HCT116 (cell line): Measurements from ENCODE around the gene RXRA. TPM values are rescaled to one million over a fixed set of nuclear protein-coding genes. Genes with fewer than 3 reads are reported as not detected.

Experiments
- ATAC-seq: fragments of 200-7000 bp; cut with Tn5 transposase; 2 replicates; pipeline ENCODE4 v1.9.1; 2020; ENCODE audit warnings: mild to moderate bottlenecking, moderate library complexity
- BruUV-seq: library from RNA; stranded (reverse); fragments of 400-500 nt; replicated peaks from 2 replicates; lab custom pipeline; 2021; lab: Mats Ljungman, UMichigan
- CTCF ChIA-PET: fragments of 300-600 bp; sonication (Branson Sonifier 250); formaldehyde crosslinking; loops from one replicate; lab custom pipeline; 2021; ENCODE audit warnings: antibody characterized with exemption; lab: Charles Lee
- POLR2A ChIA-PET: fragments of 300-600, 350-600 bp; sonication (Branson Sonifier 250); formaldehyde crosslinking; loops from one replicate; lab custom pipeline; 2021; ENCODE audit warnings: antibody characterized with exemption; lab: Charles Lee
- RAD21 ChIA-PET, 2 experiments: fragments of 300-600 bp; sonication (Branson Sonifier 250); formaldehyde crosslinking; loops; one replicate each; lab custom pipeline; 2023; ENCODE audit warnings: low total read pairs in 2 of 2; ENCODE audit not compliant: uncharacterized antibody in 2 of 2, unreplicated experiment in 2 of 2, low non-redundant PET in 1 of 2; lab: Charles Lee
- DNase-seq: peaks from one replicate; pipeline ENCODE4 v3.0.0-alpha.2; 2010; ENCODE audit warnings: low read depth, low spot score
- H2AFZ ChIP-seq: fragments of 200-600 bp; shearing (Covaris generic), sonication (generic); 2 replicates; pipeline ENCODE4 v1.6.1; 2017; ENCODE audit warnings: low read depth, mixed run types, mixed read lengths, antibody characterized with exemption, low read length; ENCODE audit not compliant: poor library complexity, severe bottlenecking
- H3K27ac ChIP-seq: 2 replicates; pipeline ENCODE4 v1.5.1; 2012; ENCODE audit warnings: low read depth, low read length
- H3K27me3 ChIP-seq: fragments of 200-600 bp; sonication (generic); 2 replicates; pipeline ENCODE4 v1.6.1; 2016; ENCODE audit warnings: mixed run types, low read length, mixed read lengths; ENCODE audit not compliant: insufficient read depth
- H3K36me3 ChIP-seq, 2 experiments: fragments of 200-500 bp in 1 of 2; fragments of 200-600 bp in 1 of 2; sonication (Bioruptor generic) in 1 of 2; sonication (generic) in 1 of 2; 2 replicates each; pipeline versions ENCODE4 v1.5.1 to v1.6.1; 2014 to 2016; ENCODE audit warnings: low read length in 2 of 2, inconsistent platforms in 1 of 2, mixed read lengths in 1 of 2, mixed run types in 1 of 2; ENCODE audit not compliant: insufficient read depth in 2 of 2, control insufficient read depth in 1 of 2
- H3K4me1 ChIP-seq, 2 experiments: fragments of 200-600 bp in 1 of 2; sonication (generic) in 1 of 2; 2 replicates each; pipeline versions ENCODE4 v1.5.1 to v1.6.1; 2012 to 2017; ENCODE audit warnings: low read length in 2 of 2, inconsistent platforms in 1 of 2, mild to moderate bottlenecking in 1 of 2, mixed read lengths in 1 of 2, mixed run types in 1 of 2, moderate library complexity in 1 of 2; ENCODE audit not compliant: insufficient read depth in 2 of 2, control insufficient read depth in 1 of 2
- H3K4me2 ChIP-seq: fragments of 200-600 bp; sonication (generic); 2 replicates; pipeline ENCODE4 v1.6.1; 2017; ENCODE audit warnings: mixed run types, low read length, mixed read lengths
- H3K4me3 ChIP-seq, 2 experiments: fragments of 200-600 bp in 1 of 2; sonication (generic) in 1 of 2; replicated peaks in 1 of 2; 2 replicates each; pipeline ENCODE4 v1.5.1; 2011 to 2016; ENCODE audit warnings: low read length in 2 of 2, control low read depth in 1 of 2, low read depth in 1 of 2, mild to moderate bottlenecking in 1 of 2, mixed read lengths in 1 of 2, mixed run types in 1 of 2
- H3K79me2 ChIP-seq: fragments of 200-600 bp; sonication (generic); 2 replicates; pipeline ENCODE4 v1.6.1; 2017; ENCODE audit warnings: mild to moderate bottlenecking, mixed run types, low read length, moderate library complexity, mixed read lengths; ENCODE audit not compliant: insufficient read depth
- H3K9ac ChIP-seq: fragments of 200-600 bp; sonication (generic); 2 replicates; pipeline ENCODE4 v1.6.1; 2016; ENCODE audit warnings: low read length, mixed read lengths
- H3K9me2 ChIP-seq: fragments of 200-600 bp; sonication (generic), shearing (Covaris generic); 2 replicates; pipeline ENCODE4 v1.6.1; 2017; ENCODE audit warnings: mixed run types, mild to moderate bottlenecking, moderate library complexity; ENCODE audit not compliant: insufficient read depth
- H3K9me3 ChIP-seq, 2 experiments: fragments of 200-500 bp in 1 of 2; fragments of 200-600 bp in 1 of 2; sonication (Bioruptor generic) in 1 of 2; sonication (generic) in 1 of 2; 2 replicates each; pipeline ENCODE4 v1.6.1; 2014 to 2017; ENCODE audit warnings: low read length in 2 of 2, mixed read lengths in 2 of 2, inconsistent platforms in 1 of 2, low read depth in 1 of 2, mild to moderate bottlenecking in 1 of 2, mixed run types in 1 of 2, moderate library complexity in 1 of 2; ENCODE audit not compliant: control insufficient read depth in 1 of 2, insufficient read depth in 1 of 2
- H4K20me1 ChIP-seq: fragments of 200-600 bp; sonication (generic), shearing (Covaris generic); 2 replicates; pipeline ENCODE4 v1.6.1; 2017; ENCODE audit warnings: mixed run types, mild to moderate bottlenecking, moderate library complexity; ENCODE audit not compliant: insufficient read depth
- CEBPB ChIP-seq: IDR thresholded peaks from 2 replicates; pipeline ENCODE4 v1.6.1; 2012; ENCODE audit warnings: low read depth
- ELF1 ChIP-seq: IDR thresholded peaks from 2 replicates; pipeline ENCODE4 v1.6.1; 2012; ENCODE audit warnings: low read depth, borderline replicate concordance
- EZH2 ChIP-seq: fragments of 200-600 bp; sonication (generic); IDR thresholded peaks from 2 replicates; pipeline ENCODE4 v1.6.1; 2017; ENCODE audit warnings: antibody characterized with exemption, mixed run types
- EZH2phosphoT487 ChIP-seq: fragments of 200-600 bp; IDR thresholded peaks from 2 replicates; pipeline ENCODE4 v1.6.1; 2018; ENCODE audit warnings: antibody characterized with exemption, borderline replicate concordance
- POLR2A ChIP-seq: IDR thresholded peaks from 2 replicates; pipeline ENCODE4 v1.7.0; 2011; ENCODE audit warnings: borderline replicate concordance; ENCODE audit not compliant: insufficient read depth, insufficient read length; ENCODE audit errors: extremely low read depth
- RAD21 ChIP-seq: IDR thresholded peaks from 2 replicates; pipeline ENCODE4 v1.6.1; 2012; ENCODE audit warnings: low read depth, mild to moderate bottlenecking
- REST ChIP-seq: IDR thresholded peaks from 2 replicates; pipeline ENCODE4 v1.6.1; 2012; ENCODE audit warnings: low read depth
- SP1 ChIP-seq: IDR thresholded peaks from 2 replicates; pipeline ENCODE4 v1.6.1; 2012; ENCODE audit warnings: low read depth
- TCF7L2 ChIP-seq: IDR thresholded peaks from 2 replicates; pipeline ENCODE4 v1.7.0; 2011; ENCODE audit warnings: borderline replicate concordance, inconsistent platforms; ENCODE audit not compliant: insufficient read depth, insufficient read length; ENCODE audit errors: extremely low read depth
- ZBTB33 ChIP-seq: IDR thresholded peaks from 2 replicates; pipeline ENCODE4 v1.6.1; 2011; ENCODE audit warnings: mild to moderate bottlenecking, low read length, moderate library complexity; ENCODE audit not compliant: insufficient replicate concordance; ENCODE audit errors: extremely low read depth
- intact Hi-C: fragments of 100-400 bp; cut with micrococcal nuclease; formaldehyde crosslinking; loops from 2 replicates; pipeline ENCODE4 v1.10.0; 2022
- total RNA-seq: library from RNA; stranded (reverse); gene quantifications from one replicate; pipeline ENCODE4 v1.2.1, GENCODE V29; 2021; ENCODE audit not compliant: unreplicated experiment

RXRA gene
- total RNA-seq, 1 experiment from 2014 or later: 43.9 TPM

DNA sequence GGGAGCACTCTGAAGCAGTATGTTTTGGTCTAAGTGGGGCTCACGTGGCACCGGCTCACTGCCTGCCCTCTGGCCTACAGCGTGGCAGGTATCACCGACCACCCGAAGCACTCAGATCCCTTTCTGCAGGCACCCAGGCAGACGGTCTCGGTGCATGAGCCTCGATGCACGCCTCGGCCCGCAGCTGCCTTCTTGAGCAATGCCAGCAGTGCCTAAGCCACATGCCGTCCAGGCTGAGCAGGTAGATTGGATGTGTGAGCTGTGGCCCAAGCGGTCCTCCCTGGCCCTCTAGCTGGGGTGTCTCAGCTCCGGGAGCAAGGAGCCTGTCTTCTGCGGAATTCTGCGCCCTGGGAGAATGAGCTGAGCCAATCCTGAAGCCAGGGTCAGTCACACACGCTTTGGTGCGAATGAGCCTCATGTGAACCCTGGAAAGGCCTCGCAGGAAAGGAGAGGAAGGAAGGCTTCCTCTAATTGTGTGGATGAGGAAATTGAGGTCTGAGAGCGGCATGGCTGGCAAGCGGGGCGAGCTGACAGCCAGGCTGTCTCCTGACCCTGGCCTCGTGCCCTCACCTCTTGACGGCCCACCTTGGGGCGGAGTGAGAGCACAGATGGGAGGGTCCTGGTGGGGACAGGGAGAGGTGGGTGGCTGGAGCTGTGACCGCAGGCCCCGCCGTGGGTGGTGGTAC lies 14.4 kb downstream of the RXRA start:
- POLR2A ChIA-PET: no interaction called here

More for the DNA sequence above, 14.4 kb downstream of the RXRA start:
- H3K27me3 ChIP-seq: no peaks in the 10 kb centered on the region
- H3K4me2 ChIP-seq: no peak overlapping the region
- H3K9me3 ChIP-seq: no peaks in the 10 kb centered on the region
- H3K27ac ChIP-seq: no peak overlapping the region
- CTCF ChIA-PET: no interaction called here
- no peak for DNase-seq
- no peak overlapping the region for H2AFZ ChIP-seq
- TF ChIP-seq TCF7L2: no peak
- TF ChIP-seq ELF1: no peak
- no peak for TF ChIP-seq SP1
- TF ChIP-seq REST: no peak
- TF ChIP-seq EZH2: no peak
- no peak for TF ChIP-seq ZBTB33
- TF ChIP-seq EZH2phosphoT487: no peak
- TF ChIP-seq RAD21: no peak
- no peak for TF ChIP-seq POLR2A
- TF ChIP-seq CEBPB: no peak
- no peak overlapping the region for H3K9ac ChIP-seq
- no peaks in the 10 kb centered on the region for H4K20me1 ChIP-seq
- RAD21 ChIA-PET: no interaction called here
- intact Hi-C loops: no loop called here
- no peaks in the 10 kb centered on the region for H3K9me2 ChIP-seq
- H3K4me3 ChIP-seq: no peak overlapping the region
- H3K79me2 ChIP-seq: peaks cover 96% of the 10 kb centered on the region
- no peaks in the 10 kb centered on the region for H3K36me3 ChIP-seq
- no TSS peak for BruUV-seq
- ATAC-seq: no peak
- H3K4me1 ChIP-seq: peaks cover 0 to 12% of the 10 kb centered on the region in 2 experiments; a peak in 1 of 4 replicates
